HG03045 (cell line): ENCODE data around the gene SLC52A1.

Source experiments
- ATAC-seq: cut with Tn5 transposase; IDR thresholded peaks from one replicate; pipeline ENCODE4 v1.9.1; 2021; ENCODE audit warnings: mild to moderate bottlenecking, moderate library complexity; ENCODE audit not compliant: unreplicated experiment

The SLC52A1 gene

GRCh38 chr17:4994081-4994595, 41.1 kb downstream of the SLC52A1 start:
- ATAC-seq: no peak

DNA sequence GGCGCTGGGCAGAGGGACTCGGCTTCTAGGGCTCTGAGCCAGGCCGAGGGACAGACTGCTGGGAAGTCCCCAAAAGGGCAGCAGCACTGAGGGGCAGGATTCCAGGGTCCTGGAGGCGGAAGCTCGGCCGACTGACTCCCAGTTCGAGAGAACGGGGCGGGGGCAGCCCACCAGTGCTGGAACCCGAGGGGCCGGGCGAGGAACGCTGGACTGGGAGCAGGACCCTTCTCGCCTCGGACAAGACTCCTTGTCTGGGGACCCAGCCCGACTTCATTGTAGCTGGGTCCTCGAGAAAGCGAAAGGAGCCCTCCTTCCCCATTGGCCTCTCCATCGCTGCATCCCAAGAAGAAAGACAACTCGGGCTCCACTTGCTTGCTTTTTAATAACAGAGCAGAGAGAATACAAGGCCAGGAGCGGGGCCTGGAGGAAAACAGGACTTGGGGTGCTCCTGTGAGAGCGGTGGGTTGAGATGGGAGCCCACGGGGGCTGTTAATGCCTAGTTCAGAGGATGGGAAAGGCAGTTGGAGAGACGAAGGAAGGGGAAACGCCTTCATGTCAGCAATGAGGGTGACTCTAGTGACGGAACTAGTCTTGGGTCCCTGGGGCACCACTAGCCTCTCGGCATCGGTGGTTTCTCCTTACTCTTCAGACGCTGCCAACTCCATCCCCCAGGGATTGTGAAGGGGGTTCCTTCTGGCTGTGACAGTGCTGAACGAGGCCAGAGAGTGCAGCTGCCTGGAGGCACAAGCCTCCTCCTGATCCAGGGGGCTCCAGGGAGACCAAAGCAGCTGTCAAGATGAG, 47.3 kb downstream of the SLC52A1 start:
- ATAC-seq: no peak

DNA sequence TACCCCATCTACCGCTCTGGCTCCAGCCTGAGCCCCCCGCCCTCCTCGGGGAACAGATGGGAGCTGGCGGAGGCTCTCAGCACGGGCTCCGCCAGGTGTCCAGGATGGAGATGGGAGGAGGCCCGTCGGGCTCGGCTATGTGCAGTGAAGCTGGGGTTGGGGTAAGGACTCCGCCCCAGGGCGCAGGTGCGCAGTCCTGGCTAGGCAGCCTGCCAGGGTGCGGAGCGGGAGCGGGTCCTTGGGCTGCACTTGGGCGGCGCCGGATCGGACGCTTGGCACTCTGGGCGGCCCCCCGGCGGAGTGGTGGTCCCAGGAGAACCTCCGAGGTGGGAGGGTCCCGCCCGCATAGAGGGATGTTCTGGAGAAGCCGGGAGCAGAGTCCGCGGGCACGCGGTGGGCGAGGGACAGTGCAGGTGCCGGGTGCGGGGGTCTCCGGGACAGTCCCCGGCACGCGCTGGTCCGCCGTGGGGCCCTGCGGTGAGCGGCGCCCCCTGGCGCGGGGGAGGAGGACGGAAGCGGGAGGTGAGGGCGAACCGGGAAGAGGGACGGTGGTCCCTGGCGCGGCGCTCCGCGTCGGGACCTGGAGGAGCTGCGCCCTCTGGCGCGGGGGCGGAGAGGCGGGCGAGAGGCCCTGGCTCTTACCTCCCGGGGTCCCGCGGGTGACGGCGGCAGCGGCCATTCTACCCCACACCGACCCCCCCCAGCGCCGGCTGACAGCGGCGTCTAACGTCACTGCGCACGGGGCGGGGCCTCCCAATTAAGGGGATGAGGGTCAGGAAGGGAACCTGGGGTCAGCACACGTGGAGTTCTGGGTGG, 48.1 kb downstream of the SLC52A1 start, which contains the start of gene CAMTA2:
Gene CAMTA2 (minus strand): TSS at position 725 of the 816 bp plus-strand sequence. CDS start 1,453 bp downstream, outside the sequence.
- peak; percentile 71 for ATAC-seq

- ATAC-seq: no peak
Observed at GRCh38 chr17:4986403-4986802, 48.8 kb downstream of the SLC52A1 start.
